Adipose tissue (tissue), 3 donors: ENCODE results near the gene MAP2K3. TPM values are rescaled to one million over a fixed set of nuclear protein-coding genes. Genes with fewer than 3 reads are reported as not detected.
"Not testable (repeated sequence)": the region's sequence is repeated elsewhere in the genome, so short reads cannot be mapped to it uniquely, and the experiment has no call there.

Source experiments
- H3K27ac ChIP-seq: one replicate; pipeline ENCODE4 v1.5.1; 2013; ENCODE audit warnings: low read depth, low read length
- WGBS, 3 donors: extraction: QIAGEN DNeasy Blood & Tissue Kit; methylation state at CpG; one replicate each; pipeline ENCODE4 v1.1.7; 2013; 5-methylcytosine and 5-hydroxymethylcytosine counted together
- polyA plus RNA-seq, 3 donors: library from polyadenylated mRNA; stranded (reverse); fragments of 200-250 nt; gene quantifications; one replicate each; pipeline ENCODE4 v1.2.3, GENCODE V29; 2013
- donor health status: healthy with polysubstance abuse.
- donor health status: Bipolar disorder and iron deficiency.
- donor health status: healthy.

Gene MAP2K3
- polyA plus RNA-seq, 3 donors: 16.2 to 102 (median 32.1) TPM

DNA sequence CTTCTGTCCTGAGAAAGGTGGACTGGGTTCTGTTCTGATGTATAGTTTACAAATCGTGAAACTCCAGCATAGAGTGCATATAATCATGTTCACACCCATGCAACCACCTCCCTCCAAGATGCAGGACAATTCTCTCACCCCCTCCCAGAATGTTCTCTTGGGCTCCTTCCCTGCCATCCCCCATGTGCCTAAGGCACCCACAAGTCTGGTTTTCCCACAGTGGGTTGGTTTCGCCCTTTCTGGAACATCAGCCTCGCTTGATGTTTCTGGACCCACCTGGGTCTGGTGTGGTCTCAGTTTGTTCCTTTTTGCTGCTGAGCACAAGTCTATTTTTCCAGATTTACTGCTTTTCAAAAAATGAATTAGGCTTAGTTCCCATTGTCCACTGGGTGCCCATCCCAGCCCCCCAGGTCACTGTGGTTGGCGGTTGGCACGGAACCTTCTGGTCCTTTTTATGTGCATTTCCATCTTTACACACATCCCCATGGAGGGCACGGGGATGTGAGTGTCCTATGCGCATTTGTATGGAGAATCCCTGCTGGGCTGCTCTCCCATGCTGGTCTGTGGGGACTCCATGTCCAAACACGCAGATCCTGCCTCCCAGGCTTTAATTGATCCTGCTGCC, 19.0 kb downstream of the MAP2K3 start:
- no peak overlapping the region for H3K27ac ChIP-seq
- WGBS, 3 donors: 83 to 87% (median 87%) methylated on average over 8 of the region's 8 CpGs

DNA sequence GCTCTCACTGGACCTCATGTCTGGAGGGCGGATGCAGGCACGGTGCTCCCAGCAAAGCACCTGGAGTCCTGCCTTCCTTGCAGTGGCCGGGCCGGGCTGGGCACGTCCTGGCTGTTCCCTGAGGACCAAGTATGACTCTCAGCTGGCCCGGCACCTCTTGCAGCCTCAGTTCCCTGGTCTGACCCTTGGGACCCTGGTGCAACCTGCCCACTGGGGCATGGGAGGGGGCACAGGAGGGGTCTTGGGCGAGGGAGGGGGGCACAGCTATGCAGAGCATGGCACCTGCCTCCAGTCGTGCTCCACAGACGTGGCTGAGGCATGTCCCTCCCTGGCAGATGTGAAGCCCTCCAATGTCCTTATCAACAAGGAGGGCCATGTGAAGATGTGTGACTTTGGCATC, 19.6 kb downstream of the MAP2K3 start:
- 74 to 77% (median 77%) methylated on average over 9 of the region's 9 CpGs for whole genome bisulfite sequencing, 3 donors
- H3K27ac ChIP-seq: no peak overlapping the region

DNA sequence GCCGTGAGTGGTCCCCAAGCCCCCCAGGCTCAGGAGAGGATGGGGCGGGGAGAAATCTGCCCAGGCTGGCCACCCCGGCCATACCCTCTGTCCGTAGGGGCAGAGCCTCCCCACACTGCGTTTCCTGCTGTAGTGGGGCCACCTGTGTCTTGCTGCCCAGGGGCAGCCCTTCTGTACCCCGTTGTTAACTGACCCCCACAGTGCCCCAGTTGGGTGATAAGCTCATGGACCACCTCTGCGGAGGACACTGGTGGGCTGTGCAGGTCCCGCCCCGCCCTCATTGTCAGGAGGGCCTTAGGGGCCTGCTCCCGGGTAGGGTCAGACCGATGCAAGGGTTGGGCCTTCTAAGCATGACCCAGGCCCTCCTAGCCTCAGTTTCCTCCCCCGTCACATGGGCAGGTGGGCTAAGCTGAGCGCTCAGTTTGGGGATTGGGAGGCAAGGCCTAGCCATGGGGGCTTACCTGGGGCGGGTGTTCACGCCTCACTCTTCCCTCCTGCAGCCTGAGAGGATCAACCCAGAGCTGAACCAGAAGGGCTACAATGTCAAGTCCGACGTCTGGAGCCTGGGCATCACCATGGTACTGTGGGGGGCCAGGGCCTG, 20.1 kb downstream of the MAP2K3 start:
- H3K27ac ChIP-seq: not testable (repeated sequence)
- WGBS, 3 donors: 80 to 87% (median 83%) methylated on average over 17 of the region's 17 CpGs

DNA sequence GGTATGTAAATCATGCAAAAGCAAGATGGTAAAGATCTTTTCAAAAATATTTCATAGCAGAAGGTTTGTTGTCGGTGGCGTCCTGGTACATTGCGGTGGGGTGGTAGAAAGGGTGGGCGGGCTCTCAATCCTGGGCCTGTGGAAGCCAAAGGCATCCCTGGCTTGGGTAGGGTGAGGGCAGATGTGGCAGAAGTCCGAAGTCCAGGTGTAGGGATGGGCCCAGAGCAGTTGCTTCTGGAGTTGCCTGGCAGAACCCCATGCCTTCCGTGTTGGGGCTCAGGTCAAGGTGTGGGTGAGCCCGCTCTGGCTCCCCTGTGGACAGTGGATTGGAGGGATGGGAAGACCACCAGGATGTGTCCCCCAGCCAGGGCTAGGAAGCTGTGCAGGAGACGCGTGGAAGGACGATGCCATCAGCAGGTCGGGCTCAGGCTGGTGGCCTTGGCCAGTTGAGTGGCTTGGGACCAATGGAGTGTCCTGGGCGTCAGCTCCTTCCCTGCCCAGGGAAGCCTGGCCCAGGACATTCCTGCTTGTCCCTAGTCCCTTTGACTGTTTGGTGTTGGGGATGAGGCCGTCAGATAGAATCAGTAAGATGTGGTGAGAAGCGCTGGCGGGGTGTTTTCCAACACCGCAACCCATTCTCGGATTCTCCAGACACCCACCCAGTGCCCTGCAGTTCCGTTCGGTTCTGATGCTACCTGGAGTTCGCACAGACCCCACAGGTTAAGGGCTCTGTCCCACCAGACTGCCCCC, 21.1 kb downstream of the MAP2K3 start:
- H3K27ac ChIP-seq: not testable (repeated sequence)
- 90 to 91% (median 91%) methylated on average over 17 to 18 of the region's 20 CpGs for WGBS, 3 donors

DNA sequence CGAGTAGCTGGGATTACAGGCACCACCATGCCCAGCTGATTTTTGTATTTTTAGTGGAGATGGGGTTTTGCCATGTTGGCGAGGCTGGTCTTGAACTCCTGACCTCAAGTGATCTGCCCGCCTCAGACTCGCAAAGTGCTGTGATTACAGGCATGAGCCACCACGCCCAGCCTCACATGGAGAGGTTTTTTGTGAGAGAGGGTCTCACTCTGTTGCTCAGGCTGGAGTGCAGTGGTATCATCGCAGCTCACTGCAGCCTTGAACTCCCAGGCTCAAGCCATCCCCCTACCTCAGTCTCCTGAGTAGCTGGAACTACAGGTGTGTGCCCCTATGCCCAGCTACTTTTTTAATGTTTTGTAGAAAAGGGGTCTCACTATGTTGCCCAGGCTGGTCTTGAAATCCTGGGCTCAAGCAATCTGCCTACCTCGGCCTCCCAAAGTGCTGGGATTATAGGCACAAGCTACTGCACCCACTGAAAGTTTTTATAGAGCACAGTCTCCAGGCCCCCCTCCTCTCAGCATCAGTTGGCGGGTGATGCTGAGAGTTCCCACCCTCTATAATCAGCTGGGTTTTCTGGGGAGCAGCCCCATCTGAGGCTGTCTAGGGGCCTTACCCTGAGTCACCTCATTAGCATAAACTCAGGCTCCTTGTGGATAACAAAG, 22.2 kb downstream of the MAP2K3 start:
- H3K27ac ChIP-seq: not testable (repeated sequence)
- WGBS, 3 donors: 80 to 86% (median 81%) methylated on average over 8 of the region's 8 CpGs

DNA sequence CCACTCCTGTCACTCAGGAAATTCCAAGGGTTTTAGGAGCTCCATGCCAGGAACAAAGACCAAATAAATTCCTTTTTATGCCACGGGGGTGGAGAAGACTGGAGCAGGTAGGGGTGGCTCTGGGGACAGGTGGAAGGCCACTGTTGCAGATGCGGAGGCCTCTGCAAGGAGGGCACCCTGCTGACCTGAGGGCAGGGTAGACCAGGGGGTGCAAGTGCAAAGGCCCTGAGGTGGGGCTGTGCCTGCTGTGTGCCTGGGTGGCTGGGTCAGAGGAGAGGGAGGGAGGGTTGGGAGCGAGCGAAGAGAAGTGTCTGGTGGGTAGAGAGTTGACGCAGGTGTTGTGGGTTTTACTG, 22.7 kb downstream of the MAP2K3 start:
- 35 to 85% (median 40%) methylated on average over 3 to 4 of the region's 5 CpGs for WGBS, 3 donors
- not testable (repeated sequence) for H3K27ac ChIP-seq

DNA sequence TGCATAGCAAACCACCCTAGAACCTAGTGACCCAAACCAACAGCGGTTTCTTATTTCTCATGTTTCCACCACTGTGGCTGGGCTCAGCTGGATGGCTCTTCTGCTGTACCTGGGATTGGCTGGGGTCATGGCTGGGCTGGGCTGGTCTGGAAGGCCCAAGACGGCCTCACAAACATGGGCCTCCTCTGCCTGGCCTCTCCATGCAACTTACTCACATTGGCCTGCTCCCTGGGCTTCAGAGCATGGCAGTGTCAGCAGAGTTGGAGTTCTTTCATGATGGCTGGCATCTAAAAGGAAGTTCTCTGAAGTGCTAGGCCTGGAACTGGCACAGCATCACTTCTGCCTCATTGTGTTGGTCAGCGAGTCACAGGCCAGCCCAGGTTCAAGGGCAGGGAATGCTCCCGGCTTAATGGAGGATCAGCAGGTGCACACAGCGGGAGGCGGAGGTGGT, 24.4 kb downstream of the MAP2K3 start:
- WGBS, 3 donors: 92 to 97% (median 94%) methylated on average over 6 of the region's 6 CpGs
- not testable (repeated sequence) for H3K27ac ChIP-seq

DNA sequence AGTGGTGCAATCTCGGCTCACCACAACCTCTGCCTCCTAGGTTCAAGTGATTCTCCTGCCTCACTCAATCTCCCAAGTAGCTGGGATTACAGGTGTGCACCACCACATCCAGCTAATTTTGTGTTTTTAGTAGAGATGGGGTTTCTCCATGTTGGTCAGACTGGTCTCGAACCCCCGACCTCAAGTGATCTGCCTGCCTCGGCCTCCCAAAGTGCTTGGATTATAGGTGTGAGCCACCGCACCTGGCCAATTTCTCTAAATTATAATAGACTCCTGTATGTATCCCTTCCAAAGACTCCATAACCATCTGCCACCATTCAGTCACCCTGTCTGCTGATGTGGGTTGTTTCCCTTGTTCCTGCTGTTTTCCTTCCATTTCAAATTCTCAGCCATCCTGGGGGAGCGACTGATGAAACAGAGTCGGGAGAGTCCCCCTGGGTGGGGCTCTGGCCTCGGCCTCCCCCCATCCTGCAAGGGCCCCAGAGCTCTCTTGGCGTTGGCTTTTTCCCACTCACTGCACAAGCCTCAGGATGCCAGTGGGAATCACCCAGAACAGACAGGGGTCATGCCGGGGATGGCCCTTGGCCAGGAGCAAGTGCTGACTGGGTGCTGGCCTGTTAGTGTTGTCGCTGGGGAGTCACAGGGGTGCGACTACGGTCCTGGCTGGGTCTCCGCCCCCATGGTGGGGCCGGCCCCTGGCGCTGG, 25.7 kb downstream of the MAP2K3 start:
- not testable (repeated sequence) for H3K27ac ChIP-seq
- 67 to 84% (median 79%) methylated on average over 15 to 16 of the region's 16 CpGs for WGBS, 3 donors

DNA sequence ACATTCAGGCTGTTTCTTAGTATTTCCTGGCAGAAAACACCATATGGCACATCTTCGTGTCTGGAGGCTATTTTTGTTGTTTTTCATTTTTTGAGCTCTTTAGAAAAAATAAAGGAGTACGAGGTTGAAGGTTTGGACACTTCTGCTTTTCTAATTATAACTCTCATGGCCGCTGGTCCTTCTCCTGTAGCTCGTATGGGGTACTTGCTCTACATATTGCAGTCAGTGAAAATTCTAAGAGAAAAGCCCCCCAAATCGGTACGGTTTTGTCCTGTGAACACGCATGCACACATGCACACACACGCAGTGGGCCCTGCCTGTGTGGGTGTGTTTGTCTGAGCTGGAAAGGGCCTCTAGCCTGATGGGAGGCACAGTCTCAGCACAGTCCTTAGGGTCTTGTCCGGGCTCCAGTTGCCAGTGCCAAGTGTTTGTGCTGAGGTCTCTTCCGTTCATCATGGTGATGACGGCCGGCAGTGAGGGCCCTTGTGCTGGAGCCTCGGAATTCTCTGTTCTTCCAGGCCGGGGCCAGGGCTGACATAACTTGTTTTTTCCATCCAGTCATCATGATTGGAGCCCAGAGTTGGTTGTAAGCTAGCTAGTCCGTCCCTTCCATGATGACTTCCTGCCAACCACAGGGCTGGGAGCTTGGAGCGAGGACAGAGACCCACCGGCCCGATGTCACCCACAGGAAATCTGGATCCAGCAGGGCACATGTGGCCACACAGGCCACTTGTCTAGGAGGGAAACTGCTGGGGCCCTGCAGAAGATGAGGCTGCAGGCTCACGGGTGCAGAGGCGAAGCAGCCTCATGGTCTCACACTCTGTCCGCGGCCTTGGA, 26.5 kb downstream of the MAP2K3 start:
- H3K27ac ChIP-seq: not testable (repeated sequence)
- WGBS, 3 donors: 44 to 70% (median 51%) methylated on average over 17 to 22 of the region's 22 CpGs

DNA sequence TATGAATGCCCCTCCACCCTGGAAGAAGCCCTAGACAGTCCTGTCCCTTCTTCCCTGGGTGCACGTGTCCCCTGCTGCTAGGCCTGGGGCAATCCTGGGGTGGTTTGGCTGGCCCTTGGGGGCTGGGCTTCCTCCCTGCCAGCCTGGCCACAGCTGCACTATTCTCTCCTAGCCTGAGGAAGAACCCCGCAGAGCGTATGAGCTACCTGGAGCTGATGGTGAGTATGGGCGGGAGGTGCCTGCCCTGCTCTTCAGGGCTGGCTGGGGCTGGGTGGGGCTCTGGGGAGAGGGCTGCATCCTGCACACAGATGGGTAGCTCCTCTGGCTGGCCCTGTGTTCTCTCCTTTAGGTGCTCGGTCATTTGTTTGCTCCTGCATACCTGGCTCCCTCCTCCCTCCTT, 28.8 kb downstream of the MAP2K3 start:
- no peak overlapping the region for H3K27ac ChIP-seq
- 92 to 96% (median 92%) methylated on average over 5 of the region's 5 CpGs for WGBS, 3 donors

DNA sequence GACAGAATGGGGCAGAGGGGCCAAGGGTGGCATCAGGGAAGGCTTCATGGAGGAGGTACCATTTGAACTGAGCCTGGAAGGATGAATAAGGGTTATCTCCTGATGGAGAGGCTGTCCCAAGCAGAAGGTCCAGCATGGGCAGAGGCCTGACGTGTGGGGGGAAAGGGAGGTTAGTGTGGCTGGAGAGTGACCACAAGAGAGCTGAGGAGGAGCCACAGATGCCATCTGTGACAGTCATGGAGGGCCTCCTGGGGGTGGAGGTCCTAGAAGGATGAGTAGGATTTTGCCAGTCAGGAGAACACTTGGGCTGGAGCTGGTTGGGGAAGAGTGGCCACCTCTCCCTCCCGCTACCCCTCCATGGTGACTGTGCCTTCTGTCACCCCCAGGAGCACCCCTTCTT, 29.2 kb downstream of the MAP2K3 start:
- H3K27ac ChIP-seq: not testable (repeated sequence)

DNA sequence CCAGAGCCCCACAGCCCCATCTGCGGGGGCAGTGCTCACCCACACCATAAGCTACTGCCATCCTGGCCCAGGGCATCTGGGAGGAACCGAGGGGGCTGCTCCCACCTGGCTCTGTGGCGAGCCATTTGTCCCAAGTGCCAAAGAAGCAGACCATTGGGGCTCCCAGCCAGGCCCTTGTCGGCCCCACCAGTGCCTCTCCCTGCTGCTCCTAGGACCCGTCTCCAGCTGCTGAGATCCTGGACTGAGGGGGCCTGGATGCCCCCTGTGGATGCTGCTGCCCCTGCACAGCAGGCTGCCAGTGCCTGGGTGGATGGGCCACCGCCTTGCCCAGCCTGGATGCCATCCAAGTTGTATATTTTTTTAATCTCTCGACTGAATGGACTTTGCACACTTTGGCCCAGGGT, 29.8 kb downstream of the MAP2K3 start:
- WGBS, 3 donors: 71 to 77% (median 74%) methylated on average over 6 to 7 of the region's 7 CpGs

More for the DNA sequence above, 29.2 kb downstream of the MAP2K3 start:
- WGBS, 3 donors: 92 to 98% (median 96%) methylated on average over 2 of the region's 2 CpGs

DNA sequence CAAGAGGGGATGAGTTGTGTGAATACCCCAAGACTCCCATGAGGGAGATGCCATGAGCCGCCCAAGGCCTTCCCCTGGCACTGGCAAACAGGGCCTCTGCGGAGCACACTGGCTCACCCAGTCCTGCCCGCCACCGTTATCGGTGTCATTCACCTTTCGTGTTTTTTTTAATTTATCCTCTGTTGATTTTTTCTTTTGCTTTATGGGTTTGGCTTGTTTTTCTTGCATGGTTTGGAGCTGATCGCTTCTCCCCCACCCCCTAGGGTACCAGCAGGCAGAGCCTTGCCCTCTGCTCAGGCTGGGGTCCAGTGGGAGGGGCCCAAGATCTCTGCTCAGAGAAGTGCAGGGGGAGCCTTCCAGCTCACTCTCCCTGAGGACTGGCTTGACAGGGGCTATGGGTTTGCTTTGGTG, 30.2 kb downstream of the MAP2K3 start:
- not testable (repeated sequence) for H3K27ac ChIP-seq

More for the DNA sequence above, 29.8 kb downstream of the MAP2K3 start:
- not testable (repeated sequence) for H3K27ac ChIP-seq

DNA sequence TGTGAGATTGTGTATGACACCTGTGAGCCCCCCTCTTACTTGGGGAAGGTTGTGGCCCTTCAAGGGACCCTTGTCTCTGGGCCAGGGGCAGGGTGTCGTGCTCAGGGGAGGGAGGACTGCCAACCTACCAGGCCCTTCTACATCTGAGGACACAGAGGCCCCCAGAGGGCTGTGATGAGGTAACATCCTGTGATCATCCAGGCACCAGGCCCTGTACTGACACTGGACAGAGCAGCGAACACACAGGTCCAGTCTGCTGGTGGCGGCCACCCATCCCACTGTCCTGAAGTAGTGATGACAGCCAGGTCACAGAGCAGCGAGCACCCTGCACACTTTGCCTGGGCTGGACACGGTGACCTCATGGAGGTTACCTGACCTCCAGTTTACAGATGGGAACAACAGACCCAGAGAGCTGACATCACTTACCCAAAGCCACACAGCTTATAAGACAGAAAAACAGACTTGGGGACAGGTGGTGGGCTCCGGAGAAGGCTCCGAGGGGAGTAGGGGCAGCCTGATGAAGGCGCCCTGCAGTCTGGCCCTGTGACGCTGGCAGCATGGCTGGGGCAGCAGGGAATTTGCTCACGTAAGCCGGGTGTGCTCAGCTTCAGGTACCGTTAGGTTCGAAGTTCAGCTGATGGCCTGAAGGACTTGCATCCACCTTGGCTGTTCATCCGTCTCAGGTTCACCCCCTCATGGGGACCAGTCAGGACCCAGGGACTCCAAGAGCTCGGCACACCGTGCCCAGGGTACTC, 30.9 kb downstream of the MAP2K3 start:
- 89 to 94% (median 90%) methylated on average over 11 to 14 of the region's 16 CpGs for WGBS, 3 donors

More for the DNA sequence above, 30.2 kb downstream of the MAP2K3 start:
- 59 to 89% (median 85%) methylated on average over 7 of the region's 7 CpGs for WGBS, 3 donors

DNA sequence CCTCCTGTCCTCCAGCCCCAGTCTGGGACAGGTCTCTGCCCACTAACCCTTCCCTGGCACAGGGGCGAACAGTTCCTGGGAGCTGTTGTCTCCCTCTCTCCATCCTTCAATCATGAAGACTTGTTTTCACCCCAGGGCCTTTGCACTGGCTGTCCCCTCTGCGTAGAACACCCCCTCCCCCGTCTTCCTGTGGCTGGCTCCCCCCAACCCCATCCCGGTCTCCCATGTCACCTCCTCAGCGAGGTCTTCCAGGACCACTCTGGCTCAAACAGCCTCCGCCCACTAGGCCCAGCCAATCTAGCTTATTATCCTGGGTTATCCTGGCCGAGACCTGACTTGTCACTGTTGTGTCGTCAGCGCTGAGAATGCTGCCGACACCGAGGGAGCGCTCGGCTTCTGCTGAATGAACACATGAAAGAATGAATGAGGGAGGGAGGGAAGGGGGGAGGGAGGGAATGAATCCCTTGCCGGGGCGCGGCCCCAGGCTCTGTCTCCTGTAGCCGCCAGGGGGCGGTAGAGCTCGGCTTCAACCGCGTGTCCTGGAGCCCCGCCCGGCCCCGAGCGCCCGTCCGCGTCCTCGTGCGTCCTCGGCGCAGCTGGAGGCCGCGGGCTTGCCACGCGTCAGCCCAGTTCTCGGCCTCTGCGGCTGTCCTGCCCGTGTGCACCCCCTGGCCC, 31.8 kb downstream of the MAP2K3 start:
- WGBS, 3 donors: 51 to 87% (median 63%) methylated on average over 3 to 7 of the region's 39 CpGs
- not testable (repeated sequence) for H3K27ac ChIP-seq

More for the DNA sequence above, 30.9 kb downstream of the MAP2K3 start:
- not testable (repeated sequence) for H3K27ac ChIP-seq

DNA sequence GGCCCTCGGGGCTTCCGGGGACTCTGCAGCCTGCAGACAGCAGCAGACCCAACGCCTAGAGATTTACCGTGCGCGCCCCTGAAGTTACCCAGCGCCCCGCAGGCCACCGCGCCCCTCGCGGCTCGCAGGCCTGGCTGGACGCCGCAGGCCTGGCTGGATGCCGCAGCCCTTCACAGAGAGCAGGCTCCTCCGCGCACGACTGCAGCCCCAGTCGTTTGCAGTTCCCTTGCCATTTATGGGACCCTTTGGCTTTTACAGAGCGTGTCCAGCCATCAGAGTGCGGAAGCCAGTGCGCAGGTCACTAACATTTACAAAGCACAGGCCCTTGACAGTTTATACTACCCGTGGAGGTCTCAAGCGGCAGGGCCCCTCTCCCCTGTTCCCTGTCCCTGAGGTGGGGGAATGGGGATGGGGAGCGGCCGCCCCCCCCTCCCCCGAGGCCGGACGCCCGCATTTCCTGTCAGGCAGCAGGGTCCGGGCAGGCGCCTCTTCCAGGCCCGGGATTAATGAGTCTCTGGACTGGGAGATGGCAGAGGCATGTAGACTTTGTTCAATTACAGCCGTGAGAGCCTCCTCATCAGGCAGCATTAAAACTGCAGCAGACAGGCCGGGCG, 32.5 kb downstream of the MAP2K3 start:
- H3K27ac ChIP-seq: not testable (repeated sequence)
- 10 to 19% (median 14%) methylated on average over 29 to 34 of the region's 37 CpGs for WGBS, 3 donors
